Stomach (tissue), 9 donors: ENCODE measurements around the gene LOXL3. TPM values are rescaled to one million over a fixed set of nuclear protein-coding genes. Genes with fewer than 3 reads are reported as not detected.
A peak's percentile ranks its signal among the peaks of the same experiment; 100 is the strongest.

Experiments used
- DNase-seq, 2 donors: peaks; one replicate each; pipeline versions ENCODE4 v3.0.0 to v3.0.0-alpha.2; 2013 to 2019
- H3K27ac ChIP-seq, 5 donors: fragments of 200-600 bp in 4 of 5; sonication (generic) in 4 of 5; one replicate each; pipeline ENCODE4 v1.5.1; 2013 to 2019; ENCODE audit warnings: mild to moderate bottlenecking in 1 of 5, moderate library complexity in 1 of 5
- H3K27me3 ChIP-seq, 3 donors: fragments of 200-600 bp; sonication (generic); one replicate each; pipeline ENCODE4 v1.5.1; 2017 to 2019; ENCODE audit warnings: mixed run types in 1 of 3
- H3K36me3 ChIP-seq, 4 donors: fragments of 200-600 bp; sonication (generic); 1 replicate in 3 of 4; 2 replicates in 1 of 4; pipeline ENCODE4 v1.5.1; 2016 to 2019
- H3K4me1 ChIP-seq, 4 donors: fragments of 200-600 bp; sonication (generic); one replicate each; pipeline ENCODE4 v1.5.1; 2016 to 2019
- H3K4me3 ChIP-seq, 4 donors: fragments of 200-600 bp; sonication (generic) in 3 of 4; one replicate each; pipeline ENCODE4 v1.5.1; 2016 to 2019; ENCODE audit warnings: mild to moderate bottlenecking in 1 of 4
- H3K9me3 ChIP-seq, 4 donors: fragments of 200-600 bp; sonication (generic); one replicate each; pipeline ENCODE4 v1.5.1; 2016 to 2019
- CTCF ChIP-seq, 7 experiments: fragments of 450-650 bp in 4 of 7; fragments of 200-600 bp in 3 of 7; sonication (generic) in 3 of 7; IDR thresholded peaks; one replicate each; pipeline ENCODE4 v1.5.1; 2016 to 2019; ENCODE audit warnings: antibody characterized with exemption in 7 of 7, control low read depth in 2 of 7, mild to moderate bottlenecking in 1 of 7
- EP300 ChIP-seq: sonication (generic); formaldehyde crosslinking; IDR thresholded peaks from one replicate; pipeline ENCODE4 v1.6.1; 2017; ENCODE audit warnings: antibody characterized with exemption
- POLR2A ChIP-seq, 4 donors: fragments of 450-650 bp; IDR thresholded peaks; one replicate each; pipeline ENCODE4 v1.6.1; 2016; ENCODE audit warnings: antibody characterized with exemption in 4 of 4, control low read depth in 2 of 4, mild to moderate bottlenecking in 1 of 4, moderate library complexity in 1 of 4
- POLR2AphosphoS5 ChIP-seq, 3 donors: sonication (generic); formaldehyde crosslinking; IDR thresholded peaks; one replicate each; pipeline ENCODE4 v1.6.1; 2016; ENCODE audit warnings: antibody characterized with exemption in 3 of 3
- whole genome bisulfite sequencing, 5 donors: extraction: QIAGEN DNeasy Blood & Tissue Kit in 3 of 5; methylation state at CpG; one replicate each; pipeline versions ENCODE4 v1.1.5 to v1.1.7; 2013 to 2018; 5-methylcytosine and 5-hydroxymethylcytosine counted together
- intact Hi-C: fragments of 100-400 bp; cut with DNase I; formaldehyde crosslinking; loops from one replicate; pipeline ENCODE4 v1.15.1; 2023; ENCODE audit warnings: low total_unique reads
- polyA plus RNA-seq, 3 donors: library from polyadenylated mRNA; stranded (reverse); fragments of 200-250 nt; gene quantifications; one replicate each; pipeline ENCODE4 v1.2.3, GENCODE V29; 2013
- total RNA-seq, 5 donors: library from RNA; depleted of rRNA; stranded (reverse); fragments of >200 nt; gene quantifications; one replicate each; pipeline versions ENCODE4 v1.1.0 to v1.2.3, GENCODE V29; 2014 to 2016
- donor health status: healthy with polysubstance abuse.
- donor health status: Bipolar disorder and iron deficiency.
- donor health status: healthy.

Gene LOXL3
- total and polyA plus RNA-seq, 8 donors, result 0.76 to 49.0 (median 1.4) TPM

GRCh38 chr2:74513605-74514367 is 40.0 kb downstream of the LOXL3 start:
- WGBS, 5 donors, result 4 to 10% (median 9%) methylated on average over 45 to 50 of the region's 52 CpGs
- TF ChIP-seq POLR2AphosphoS5 (IDR thresholded peaks at IDR 0.05), result peak in 1 of 3 donors; percentile 54
- TF ChIP-seq POLR2A (IDR thresholded peaks at IDR 0.05), result no peak
- H3K4me3 ChIP-seq, result peak overlapping the region in 2 of 4 donors; percentile 18 to 55
- no peaks in the 10 kb centered on the region for H3K36me3 ChIP-seq
- H3K27ac ChIP-seq, result no peak overlapping the region
- DNase-seq, result peak in 1 of 2 donors; percentile 50
- H3K4me1 ChIP-seq, result peaks cover 32 to 39% (median 35%) of the 10 kb centered on the region in 4 donors
- intact Hi-C loops, result no loop called here
- peaks cover 38 to 93% (median 82%) of the 10 kb centered on the region in 3 donors for H3K27me3 ChIP-seq
- H3K9me3 ChIP-seq, result no peaks in the 10 kb centered on the region

- no peak for TF ChIP-seq EP300
- no peak for TF ChIP-seq POLR2AphosphoS5 (IDR thresholded peaks at IDR 0.05)
- no peak for TF ChIP-seq CTCF (IDR thresholded peaks at IDR 0.05)
- no peak for TF ChIP-seq POLR2A (IDR thresholded peaks at IDR 0.05)
- 10 to 19% (median 12%) methylated on average over 14 to 36 of the region's 36 CpGs for WGBS, 5 donors
These were observed 40.8 kb downstream of the LOXL3 start for GRCh38 chr2:74512744-74513604.

GRCh38 chr2:74511104-74511989 is 42.4 kb downstream of the LOXL3 start:
- DNase-seq, result no peak
- 30 to 47% (median 34%) methylated on average over 11 of the region's 11 CpGs for WGBS, 5 donors
- Histone ChIP-seq H3K9me3 (no peaks in the 10 kb centered on the region), H3K36me3 (peaks cover 0 to 1% (median 0%) of the 10 kb centered on the region in 4 donors), H3K27me3 (peaks cover 38 to 75% (median 57%) of the 10 kb centered on the region in 3 donors), H3K4me1 (peaks cover 43 to 52% (median 48%) of the 10 kb centered on the region in 4 donors), H3K27ac (no peak overlapping the region), H3K4me3 (no peak overlapping the region)
- TF ChIP-seq EP300, result no peak
- TF ChIP-seq POLR2AphosphoS5 (IDR thresholded peaks at IDR 0.05), result no peak
- TF ChIP-seq CTCF (IDR thresholded peaks at IDR 0.05), result no peak
- no peak for TF ChIP-seq POLR2A (IDR thresholded peaks at IDR 0.05)
- intact Hi-C loops, result no loop called here

More at GRCh38 chr2:74512744-74513604, 40.8 kb downstream of the LOXL3 start:
- Histone ChIP-seq H3K4me1 (peaks cover 37 to 45% (median 42%) of the 10 kb centered on the region in 4 donors), H3K9me3 (no peaks in the 10 kb centered on the region), H3K27ac (no peak overlapping the region), H3K36me3 (no peaks in the 10 kb centered on the region), H3K4me3 (no peak overlapping the region), H3K27me3 (peaks cover 38 to 91% (median 73%) of the 10 kb centered on the region in 3 donors)
- peak in 1 of 2 donors; percentile 43 for DNase-seq
- intact Hi-C loops, result no loop called here

- no peak overlapping the region for H3K27ac ChIP-seq
- TF ChIP-seq POLR2A (IDR thresholded peaks at IDR 0.05) (no peak), EP300 (no peak), CTCF (IDR thresholded peaks at IDR 0.05) (no peak), POLR2AphosphoS5 (IDR thresholded peaks at IDR 0.05) (no peak)
- intact Hi-C loops, result no loop called here
- H3K36me3 ChIP-seq, result peaks cover 3 to 12% (median 9%) of the 10 kb centered on the region in 4 donors
- 67 to 87% (median 81%) methylated on average over 4 of the region's 4 CpGs for WGBS, 5 donors
- peaks cover 43 to 52% (median 48%) of the 10 kb centered on the region in 4 donors for H3K4me1 ChIP-seq
- H3K4me3 ChIP-seq, result no peak overlapping the region
- no peaks in the 10 kb centered on the region for H3K9me3 ChIP-seq
- H3K27me3 ChIP-seq, result peaks cover 27 to 65% (median 46%) of the 10 kb centered on the region in 3 donors
- no peak for DNase-seq
These were observed 43.5 kb downstream of the LOXL3 start for GRCh38 chr2:74510272-74510671.
